OCI-LY1 (cell line): ENCODE data around the gene EFHC1.

Experiments used
- EZH2 ChIP-seq: fragments of 200-600 bp; sonication (generic), shearing (Covaris generic); IDR thresholded peaks from 2 replicates; pipeline ENCODE4 v1.8.0; 2017; ENCODE audit warnings: borderline replicate concordance, mixed run types, mild to moderate bottlenecking, antibody characterized with exemption, low read length, moderate library complexity, mixed read lengths
- TF ChIP-seq, protein P1 (sequence below): fragments of 200-600 bp; sonication (generic), shearing (Covaris generic); IDR thresholded peaks from 2 replicates; pipeline ENCODE4 v1.5.1; 2017; ENCODE audit warnings: mild to moderate bottlenecking, antibody characterized with exemption, low read length, moderate library complexity, mixed read lengths

DNA sequence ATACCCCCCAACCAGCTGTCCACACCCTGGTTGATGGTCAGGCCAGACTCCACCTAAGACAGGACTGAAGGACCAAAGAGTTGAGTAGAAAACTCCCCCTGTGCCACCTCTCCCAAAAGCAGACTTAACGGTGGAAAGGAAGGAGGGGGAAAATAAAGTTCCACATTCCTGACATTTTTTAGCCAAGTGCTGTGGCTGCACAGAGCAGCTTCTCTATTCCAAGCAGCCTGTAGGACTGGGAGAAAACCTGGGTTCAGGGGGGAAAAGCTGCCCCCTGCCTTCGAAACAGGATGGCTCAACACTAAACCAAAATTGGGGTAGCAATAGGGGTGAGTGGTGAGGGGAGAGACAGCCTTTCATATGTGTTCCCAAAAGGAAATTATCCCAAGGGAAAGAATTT is 153.2 kb downstream of the EFHC1 start:
- TF ChIP-seq, protein P1, sequence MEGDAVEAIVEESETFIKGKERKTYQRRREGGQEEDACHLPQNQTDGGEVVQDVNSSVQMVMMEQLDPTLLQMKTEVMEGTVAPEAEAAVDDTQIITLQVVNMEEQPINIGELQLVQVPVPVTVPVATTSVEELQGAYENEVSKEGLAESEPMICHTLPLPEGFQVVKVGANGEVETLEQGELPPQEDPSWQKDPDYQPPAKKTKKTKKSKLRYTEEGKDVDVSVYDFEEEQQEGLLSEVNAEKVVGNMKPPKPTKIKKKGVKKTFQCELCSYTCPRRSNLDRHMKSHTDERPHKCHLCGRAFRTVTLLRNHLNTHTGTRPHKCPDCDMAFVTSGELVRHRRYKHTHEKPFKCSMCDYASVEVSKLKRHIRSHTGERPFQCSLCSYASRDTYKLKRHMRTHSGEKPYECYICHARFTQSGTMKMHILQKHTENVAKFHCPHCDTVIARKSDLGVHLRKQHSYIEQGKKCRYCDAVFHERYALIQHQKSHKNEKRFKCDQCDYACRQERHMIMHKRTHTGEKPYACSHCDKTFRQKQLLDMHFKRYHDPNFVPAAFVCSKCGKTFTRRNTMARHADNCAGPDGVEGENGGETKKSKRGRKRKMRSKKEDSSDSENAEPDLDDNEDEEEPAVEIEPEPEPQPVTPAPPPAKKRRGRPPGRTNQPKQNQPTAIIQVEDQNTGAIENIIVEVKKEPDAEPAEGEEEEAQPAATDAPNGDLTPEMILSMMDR, result no peak
- TF ChIP-seq EZH2, result no peak
